ENCODE results near the gene NTF4. TPM values are rescaled to one million over a fixed set of nuclear protein-coding genes. Genes with fewer than 3 reads are reported as not detected.

NTF4 gene
- total and polyA plus RNA-seq, 4 donors = 2.1 to 5.2 (median 2.8) TPM

DNA sequence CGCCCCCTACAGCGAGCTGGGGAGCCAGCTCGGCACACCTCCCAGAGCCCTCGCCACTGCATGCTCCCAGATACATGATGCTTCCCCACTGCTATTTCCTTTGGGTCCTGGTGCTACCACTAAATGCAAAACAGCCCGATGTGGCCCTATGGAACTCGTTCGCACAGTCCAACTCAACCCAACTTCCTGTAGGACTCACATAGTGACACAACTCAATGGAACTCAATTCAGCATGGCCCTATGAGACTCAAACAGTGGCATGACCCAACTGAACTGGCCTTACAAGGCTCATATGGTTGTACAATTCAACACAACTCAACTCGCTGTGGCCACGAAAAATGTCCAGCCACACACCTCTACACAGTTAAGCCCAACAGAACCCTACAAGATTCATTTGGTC is 4.4 kb upstream of the NTF4 start:
- H3K36me3 ChIP-seq (ENCODE audit: control insufficient read depth in 4 of 4, insufficient read depth in 4 of 4, low read length in 4 of 4) = no peaks in the 10 kb centered on the region
- no peak for TF ChIP-seq CTCF (IDR thresholded peaks at IDR 0.05; ENCODE audit: control extremely low read depth, extremely low read depth)
- H3K4me1 ChIP-seq (ENCODE audit: control insufficient read depth in 5 of 5, insufficient read depth in 5 of 5, low read length in 5 of 5) = peaks cover 0 to 9% (median 0%) of the 10 kb centered on the region in 5 donors
- H3K27ac ChIP-seq (ENCODE audit: low read depth in 1 of 2, low read length in 1 of 2) = no peak overlapping the region
- peaks cover 0 to 48% (median 28%) of the 10 kb centered on the region in 3 donors for H3K27me3 ChIP-seq (ENCODE audit: control insufficient read depth in 3 of 3, insufficient read depth in 3 of 3, low read length in 2 of 3)
- no peak overlapping the region for H3K9ac ChIP-seq (ENCODE audit: insufficient read depth in 1 of 2, low read length in 2 of 2)
- WGBS, 2 donors = 92 to 94% methylated on average over 9 of the region's 9 CpGs
- DNase-seq = no peak
- peaks cover 0 to 8% (median 0%) of the 10 kb centered on the region in 4 donors for H3K9me3 ChIP-seq (ENCODE audit: control insufficient read depth in 4 of 4, insufficient read depth in 3 of 4, low read length in 3 of 4)
- no peak overlapping the region for H3K4me3 ChIP-seq
- no peak for ATAC-seq (ENCODE audit: insufficient read depth, low FRiP score)

DNA sequence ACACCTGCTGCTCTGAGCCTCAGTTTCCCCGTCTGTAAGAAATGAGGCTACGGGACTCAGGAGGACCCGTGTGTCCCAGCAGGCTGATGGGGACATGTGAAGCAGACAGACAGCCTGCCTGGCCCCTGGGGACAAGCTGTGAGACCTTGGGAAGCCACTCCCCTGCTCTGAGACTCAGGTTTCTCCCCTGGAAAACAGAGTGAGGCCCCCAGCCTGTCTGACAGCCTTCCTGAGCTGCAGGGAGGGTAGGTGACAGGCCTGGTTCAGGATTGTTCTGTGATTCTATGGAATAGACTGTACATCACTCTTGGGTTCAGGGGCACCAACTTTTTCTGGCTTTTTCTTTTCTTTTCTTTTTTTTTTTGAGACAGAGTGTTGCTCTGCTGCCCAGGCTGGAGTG is 2.9 kb upstream of the NTF4 start:
- TF ChIP-seq CTCF (IDR thresholded peaks at IDR 0.05; ENCODE audit: control extremely low read depth, extremely low read depth) = no peak
- Histone ChIP-seq H3K27ac (ENCODE audit: low read depth in 1 of 2, low read length in 1 of 2) (no peak overlapping the region), H3K4me3 (no peak overlapping the region), H3K9me3 (ENCODE audit: control insufficient read depth in 4 of 4, insufficient read depth in 3 of 4, low read length in 3 of 4) (peaks cover 0 to 8% (median 0%) of the 10 kb centered on the region in 4 donors), H3K36me3 (ENCODE audit: control insufficient read depth in 4 of 4, insufficient read depth in 4 of 4, low read length in 4 of 4) (no peaks in the 10 kb centered on the region), H3K27me3 (ENCODE audit: control insufficient read depth in 3 of 3, insufficient read depth in 3 of 3, low read length in 2 of 3) (peaks cover 0 to 36% (median 15%) of the 10 kb centered on the region in 3 donors), H3K9ac (ENCODE audit: insufficient read depth in 1 of 2, low read length in 2 of 2) (no peak overlapping the region), H3K4me1 (ENCODE audit: control insufficient read depth in 5 of 5, insufficient read depth in 5 of 5, low read length in 5 of 5) (peaks cover 0 to 9% (median 0%) of the 10 kb centered on the region in 5 donors)
- ATAC-seq (ENCODE audit: insufficient read depth, low FRiP score) (no peak), DNase-seq (no peak)
- 61 to 63% methylated on average over 3 of the region's 3 CpGs for WGBS, 2 donors

GRCh38 chr19:49065905-49066512 is 1.4 kb upstream of the NTF4 start:
- Histone ChIP-seq H3K27ac (ENCODE audit: low read depth in 1 of 2, low read length in 1 of 2) (no peak overlapping the region), H3K36me3 (ENCODE audit: control insufficient read depth in 4 of 4, insufficient read depth in 4 of 4, low read length in 4 of 4) (no peaks in the 10 kb centered on the region), H3K4me3 (no peak overlapping the region), H3K27me3 (ENCODE audit: control insufficient read depth in 3 of 3, insufficient read depth in 3 of 3, low read length in 2 of 3) (peaks cover 0 to 28% (median 14%) of the 10 kb centered on the region in 3 donors), H3K4me1 (ENCODE audit: control insufficient read depth in 5 of 5, insufficient read depth in 5 of 5, low read length in 5 of 5) (peaks cover 0 to 9% (median 0%) of the 10 kb centered on the region in 5 donors), H3K9ac (ENCODE audit: insufficient read depth in 1 of 2, low read length in 2 of 2) (no peak overlapping the region), H3K9me3 (ENCODE audit: control insufficient read depth in 4 of 4, insufficient read depth in 3 of 4, low read length in 3 of 4) (peaks cover 0 to 6% (median 0%) of the 10 kb centered on the region in 4 donors)
- 41 to 62% methylated on average over 13 of the region's 13 CpGs for WGBS, 2 donors
- ATAC-seq (ENCODE audit: insufficient read depth, low FRiP score) = no peak
- TF ChIP-seq CTCF (IDR thresholded peaks at IDR 0.05; ENCODE audit: control extremely low read depth, extremely low read depth) = no peak
- DNase-seq = no peak
